ENCODE results near the gene ZNF154.
"Not testable (repeated sequence)": the region's sequence is repeated elsewhere in the genome, so short reads cannot be mapped to it uniquely, and the experiment has no call there.

- TF ChIP-seq, protein P1, sequence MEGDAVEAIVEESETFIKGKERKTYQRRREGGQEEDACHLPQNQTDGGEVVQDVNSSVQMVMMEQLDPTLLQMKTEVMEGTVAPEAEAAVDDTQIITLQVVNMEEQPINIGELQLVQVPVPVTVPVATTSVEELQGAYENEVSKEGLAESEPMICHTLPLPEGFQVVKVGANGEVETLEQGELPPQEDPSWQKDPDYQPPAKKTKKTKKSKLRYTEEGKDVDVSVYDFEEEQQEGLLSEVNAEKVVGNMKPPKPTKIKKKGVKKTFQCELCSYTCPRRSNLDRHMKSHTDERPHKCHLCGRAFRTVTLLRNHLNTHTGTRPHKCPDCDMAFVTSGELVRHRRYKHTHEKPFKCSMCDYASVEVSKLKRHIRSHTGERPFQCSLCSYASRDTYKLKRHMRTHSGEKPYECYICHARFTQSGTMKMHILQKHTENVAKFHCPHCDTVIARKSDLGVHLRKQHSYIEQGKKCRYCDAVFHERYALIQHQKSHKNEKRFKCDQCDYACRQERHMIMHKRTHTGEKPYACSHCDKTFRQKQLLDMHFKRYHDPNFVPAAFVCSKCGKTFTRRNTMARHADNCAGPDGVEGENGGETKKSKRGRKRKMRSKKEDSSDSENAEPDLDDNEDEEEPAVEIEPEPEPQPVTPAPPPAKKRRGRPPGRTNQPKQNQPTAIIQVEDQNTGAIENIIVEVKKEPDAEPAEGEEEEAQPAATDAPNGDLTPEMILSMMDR (IDR thresholded peaks at IDR 0.05) = not testable (repeated sequence)
- not testable (repeated sequence) for TF ChIP-seq POLR2AphosphoS5 (IDR thresholded peaks at IDR 0.05)
Measured at GRCh38 chr19:57738770-57739169, 29.8 kb upstream of the ZNF154 start.

Measured in prostate gland (tissue), 2 donors.